Liver (tissue), 9 donors: Measurements from ENCODE around the gene COA1. TPM values are rescaled to one million over a fixed set of nuclear protein-coding genes. Genes with fewer than 3 reads are reported as not detected.

Experiments
- DNase-seq: peaks from one replicate; pipeline ENCODE4 v3.0.0-alpha.2; 2017; ENCODE audit warnings: low spot score
- H3K27ac ChIP-seq, 2 donors: one replicate each; pipeline ENCODE4 v1.7.0; 2013; ENCODE audit warnings: inconsistent platforms in 2 of 2, low read length in 2 of 2, control low read depth in 1 of 2, low read depth in 1 of 2, mild to moderate bottlenecking in 1 of 2
- H3K27me3 ChIP-seq, 4 donors: one replicate each; pipeline versions ENCODE4 v1.6.1 to v1.7.0; 2013; ENCODE audit warnings: low read length in 3 of 4, inconsistent platforms in 1 of 4, mild to moderate bottlenecking in 1 of 4, moderate library complexity in 1 of 4; ENCODE audit not compliant: control insufficient read depth in 4 of 4, insufficient read depth in 4 of 4
- H3K36me3 ChIP-seq, 4 donors: one replicate each; pipeline versions ENCODE4 v1.6.1 to v1.7.0; 2013; ENCODE audit warnings: low read length in 3 of 4, mild to moderate bottlenecking in 3 of 4, low read depth in 1 of 4, moderate library complexity in 1 of 4; ENCODE audit not compliant: control insufficient read depth in 4 of 4, insufficient read depth in 3 of 4
- H3K4me1 ChIP-seq, 4 donors: one replicate each; pipeline versions ENCODE4 v1.6.1 to v1.7.0; 2013; ENCODE audit warnings: low read length in 3 of 4, mild to moderate bottlenecking in 3 of 4, moderate library complexity in 1 of 4; ENCODE audit not compliant: control insufficient read depth in 4 of 4, insufficient read depth in 4 of 4
- H3K4me3 ChIP-seq, 3 donors: one replicate each; pipeline versions ENCODE4 v1.6.1 to v1.7.0; 2013; ENCODE audit warnings: low read length in 3 of 3, control low read depth in 1 of 3, low read depth in 1 of 3, mild to moderate bottlenecking in 1 of 3
- H3K9ac ChIP-seq, 2 donors: one replicate each; pipeline ENCODE4 v1.7.0; 2013; ENCODE audit warnings: low read length in 2 of 2, mild to moderate bottlenecking in 2 of 2, moderate library complexity in 2 of 2, control low read depth in 1 of 2, low read depth in 1 of 2
- H3K9me3 ChIP-seq, 4 donors: one replicate each; pipeline versions ENCODE4 v1.6.1 to v1.7.0; 2013; ENCODE audit warnings: low read length in 3 of 4; ENCODE audit not compliant: control insufficient read depth in 4 of 4
- ATF3 ChIP-seq: IDR thresholded peaks from 2 replicates; pipeline ENCODE4 v1.6.1; 2016; ENCODE audit warnings: antibody characterized with exemption
- CTCF ChIP-seq: fragments of 150-350 bp; IDR thresholded peaks from 2 replicates; pipeline ENCODE4 v1.5.1; 2017; ENCODE audit warnings: improper control_type of control experiment, low read depth, low read length; ENCODE audit not compliant: missing input control
- EGR1 ChIP-seq, 2 donors: IDR thresholded peaks; 2 replicates each; pipeline ENCODE4 v1.6.1; 2016 to 2018; ENCODE audit warnings: antibody characterized with exemption in 2 of 2, low read depth in 2 of 2
- FOXA1 ChIP-seq: IDR thresholded peaks from 2 replicates; pipeline ENCODE4 v1.6.1; 2016; ENCODE audit warnings: antibody characterized with exemption
- FOXA2 ChIP-seq: IDR thresholded peaks from 2 replicates; pipeline ENCODE4 v1.6.1; 2016; ENCODE audit warnings: antibody characterized with exemption
- HNF4A ChIP-seq, 2 donors: conservative IDR thresholded peaks; 2 replicates each; pipeline ENCODE4 v1.6.1; 2016; ENCODE audit warnings: antibody characterized with exemption in 2 of 2, mild to moderate bottlenecking in 2 of 2
- HNF4G ChIP-seq: IDR thresholded peaks from 2 replicates; pipeline ENCODE4 v1.6.1; 2016; ENCODE audit warnings: antibody characterized with exemption
- JUND ChIP-seq, 2 donors: IDR thresholded peaks; 2 replicates each; pipeline ENCODE4 v1.6.1; 2016; ENCODE audit warnings: antibody characterized with exemption in 2 of 2
- MAX ChIP-seq: IDR thresholded peaks from 2 replicates; pipeline ENCODE4 v1.6.1; 2016; ENCODE audit warnings: antibody characterized with exemption
- NR2F2 ChIP-seq: IDR thresholded peaks from 2 replicates; pipeline ENCODE4 v1.6.1; 2016; ENCODE audit warnings: antibody characterized with exemption
- RAD21 ChIP-seq, 2 donors: IDR thresholded peaks; 2 replicates each; pipeline ENCODE4 v1.6.1; 2016; ENCODE audit warnings: antibody characterized with exemption in 2 of 2, mild to moderate bottlenecking in 2 of 2
- REST ChIP-seq: IDR thresholded peaks from 2 replicates; pipeline ENCODE4 v1.6.1; 2016; ENCODE audit warnings: antibody characterized with exemption, mild to moderate bottlenecking
- RXRA ChIP-seq, 2 donors: IDR thresholded peaks; 2 replicates each; pipeline ENCODE4 v1.6.1; 2017 to 2018; ENCODE audit warnings: antibody characterized with exemption in 2 of 2, mild to moderate bottlenecking in 1 of 2
- SP1 ChIP-seq: IDR thresholded peaks from 2 replicates; pipeline ENCODE4 v1.6.1; 2018; ENCODE audit warnings: antibody characterized with exemption, mild to moderate bottlenecking
- TAF1 ChIP-seq: conservative IDR thresholded peaks from 2 replicates; pipeline ENCODE4 v1.6.1; 2016; ENCODE audit warnings: antibody characterized with exemption, mild to moderate bottlenecking
- YY1 ChIP-seq: IDR thresholded peaks from 2 replicates; pipeline ENCODE4 v1.6.1; 2016; ENCODE audit warnings: antibody characterized with exemption, mild to moderate bottlenecking
- ZBTB33 ChIP-seq: IDR thresholded peaks from 2 replicates; pipeline ENCODE4 v1.6.1; 2016; ENCODE audit warnings: antibody characterized with exemption
- WGBS: extraction: QIAGEN DNeasy Blood & Tissue Kit; methylation state at CpG from one replicate; pipeline ENCODE4 v1.1.7; 2013; 5-methylcytosine and 5-hydroxymethylcytosine counted together
- polyA plus RNA-seq, 2 donors: library from polyadenylated mRNA; stranded (reverse) in 1 of 2; unstranded in 1 of 2; fragments of 200-250 nt in 1 of 2; fragments of >200 nt in 1 of 2; fragmentation: Nextera tagmentation in 1 of 2; extraction: Ambion mirVana in 1 of 2; gene quantifications; one replicate each; pipeline versions ENCODE4 v1.2.1 to v1.2.3, GENCODE V29; 2013 to 2015
- total RNA-seq, 2 donors: library from RNA; depleted of rRNA; stranded (reverse); fragments of >200 nt; gene quantifications; one replicate each; pipeline ENCODE4 v1.2.3, GENCODE V29; 2014
- donor health status: healthy.
- donor health status: healthy.
- donor health status: healthy.
- donor health status: healthy.
- donor health status: healthy.

Gene COA1
- total and polyA plus RNA-seq, 4 donors, result 16.6 to 37.8 (median 29.4) TPM

GRCh38 chr7:43767311-43767710 is 38.0 kb upstream of the COA1 start:
- Histone ChIP-seq H3K9ac (no peak overlapping the region), H3K27ac (no peak overlapping the region), H3K4me3 (no peak overlapping the region), H3K36me3 (peaks cover 0 to 3% (median 0%) of the 10 kb centered on the region in 4 donors), H3K9me3 (no peaks in the 10 kb centered on the region), H3K27me3 (no peaks in the 10 kb centered on the region), H3K4me1 (peaks cover 0 to 4% (median 2%) of the 10 kb centered on the region in 4 donors)
- TF ChIP-seq EGR1 (IDR thresholded peaks at IDR 0.05; ENCODE audit: low read depth in 2 of 2) (no peak), NR2F2 (no peak), REST (no peak), ZBTB33 (no peak), JUND (IDR thresholded peaks at IDR 0.05) (no peak), MAX (no peak), FOXA2 (no peak), YY1 (no peak), SP1 (no peak), TAF1 (no peak), FOXA1 (no peak), CTCF (no peak), ATF3 (no peak), RAD21 (IDR thresholded peaks at IDR 0.05) (no peak), HNF4G (no peak), RXRA (IDR thresholded peaks at IDR 0.05) (no peak), HNF4A (conservative IDR thresholded peaks at IDR 0.05) (no peak)
- 94% methylated on average over 8 of the region's 8 CpGs for WGBS
- no peak for DNase-seq

GRCh38 chr7:43766564-43766963 is 37.2 kb upstream of the COA1 start:
- TF ChIP-seq MAX (no peak), ATF3 (no peak), REST (no peak), TAF1 (no peak), FOXA1 (no peak), YY1 (no peak), SP1 (no peak), HNF4G (no peak), ZBTB33 (no peak)

More at GRCh38 chr7:43766564-43766963, 37.2 kb upstream of the COA1 start:
- WGBS, result 87% methylated on average over 8 of the region's 8 CpGs
- Histone ChIP-seq H3K36me3 (no peaks in the 10 kb centered on the region), H3K27me3 (no peaks in the 10 kb centered on the region), H3K9me3 (no peaks in the 10 kb centered on the region), H3K9ac (no peak overlapping the region), H3K4me3 (no peak overlapping the region), H3K27ac (no peak overlapping the region), H3K4me1 (peaks cover 0 to 4% (median 2%) of the 10 kb centered on the region in 4 donors)
- no peak for DNase-seq
